IPS-15b (cell line): ENCODE results near the gene CLEC18A.
"Not testable (repeated sequence)": the region's sequence is repeated elsewhere in the genome, so short reads cannot be mapped to it uniquely, and the experiment has no call there.

Experiments used
- H3K27me3 ChIP-seq: one replicate; pipeline ENCODE4 v1.6.1; 2013; ENCODE audit warnings: low read length; ENCODE audit not compliant: control insufficient read depth, insufficient read depth
- H3K36me3 ChIP-seq: one replicate; pipeline ENCODE4 v1.6.1; 2013; ENCODE audit warnings: low read length; ENCODE audit not compliant: control insufficient read depth, insufficient read depth
- H3K4me1 ChIP-seq: one replicate; pipeline ENCODE4 v1.6.1; 2013; ENCODE audit warnings: mild to moderate bottlenecking, low read length; ENCODE audit not compliant: control insufficient read depth, insufficient read depth
- H3K4me3 ChIP-seq: one replicate; pipeline ENCODE4 v1.5.1; 2013; ENCODE audit warnings: low read depth, low read length
- H3K9ac ChIP-seq: one replicate; pipeline ENCODE4 v1.6.1; 2013; ENCODE audit warnings: low read depth, mild to moderate bottlenecking, low read length
- H3K9me3 ChIP-seq: one replicate; pipeline ENCODE4 v1.6.1; 2013; ENCODE audit warnings: mild to moderate bottlenecking, low read length; ENCODE audit not compliant: control insufficient read depth, insufficient read depth

CLEC18A gene

DNA sequence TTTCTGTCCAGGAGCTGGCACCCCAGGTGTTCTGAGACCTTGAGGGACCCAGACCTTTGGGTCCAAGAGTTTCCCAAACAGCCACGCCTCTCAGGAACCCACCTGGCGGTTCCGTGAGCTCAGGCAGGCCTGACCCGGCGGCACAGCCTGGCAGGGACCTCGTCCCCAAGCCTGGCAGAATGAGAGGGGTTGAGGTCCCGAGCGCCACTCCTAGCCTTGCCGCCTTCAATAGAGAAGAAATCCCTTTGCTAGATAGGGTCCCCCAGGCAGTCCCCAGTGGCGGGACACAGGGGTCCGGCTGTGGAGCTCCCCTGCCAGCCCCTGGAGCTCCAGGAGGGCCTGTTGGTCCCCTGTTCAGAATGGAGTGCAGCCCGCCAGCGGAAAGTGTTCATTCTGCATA, 10.5 kb upstream of the CLEC18A start:
- Histone ChIP-seq H3K9me3 (no peaks in the 10 kb centered on the region), H3K36me3 (peaks cover 20% of the 10 kb centered on the region)

DNA sequence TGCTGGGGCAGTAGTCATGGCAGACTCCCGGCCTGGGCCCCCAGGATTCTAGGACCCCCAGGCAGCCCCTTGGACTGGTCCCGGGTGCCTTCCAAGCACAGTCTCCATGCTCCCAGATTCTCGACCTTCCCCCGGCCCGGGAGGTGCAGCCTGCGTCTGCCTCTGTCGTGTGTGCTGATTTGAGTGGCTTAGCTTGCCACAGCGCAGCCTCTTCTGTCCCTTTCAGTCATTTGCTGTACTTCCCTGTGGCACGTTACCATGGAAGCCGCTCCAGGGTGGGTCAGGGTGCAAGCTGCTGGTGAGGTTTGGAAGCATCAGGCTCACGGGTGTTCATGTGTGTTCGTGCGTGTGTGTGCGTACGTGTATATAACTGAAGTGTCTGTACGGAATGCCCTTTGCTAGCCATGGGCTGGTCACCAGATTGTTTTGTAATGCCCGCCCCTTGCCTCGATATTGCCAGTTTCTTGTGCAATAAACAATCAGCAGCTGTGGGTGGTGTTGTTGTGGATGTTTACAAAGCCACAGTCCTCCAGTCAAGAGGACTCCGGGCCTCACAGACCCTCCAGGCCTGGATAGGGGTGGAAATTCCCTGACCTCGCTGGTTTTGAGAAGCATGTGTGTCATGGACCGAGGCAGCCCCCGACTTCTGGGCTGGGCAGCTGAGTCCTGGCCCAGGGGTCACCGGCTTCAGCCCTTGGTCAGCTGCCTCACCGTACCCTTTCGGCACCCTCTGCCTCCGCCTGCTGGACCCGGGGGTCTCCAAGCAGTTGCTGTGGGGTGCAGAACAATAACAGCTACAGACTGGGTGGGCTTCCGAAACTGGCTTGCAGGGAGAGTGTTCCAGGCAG, 9.7 kb upstream of the CLEC18A start:
- H3K27me3 ChIP-seq = no peaks in the 10 kb centered on the region
- no peaks in the 10 kb centered on the region for H3K9me3 ChIP-seq
- H3K4me1 ChIP-seq = no peaks in the 10 kb centered on the region
- peaks cover 17% of the 10 kb centered on the region for H3K36me3 ChIP-seq
- no peak overlapping the region for H3K4me3 ChIP-seq
- H3K9ac ChIP-seq = no peak overlapping the region

More for the DNA sequence above, 10.5 kb upstream of the CLEC18A start:
- Histone ChIP-seq H3K4me3 (no peak overlapping the region), H3K4me1 (no peaks in the 10 kb centered on the region), H3K27me3 (no peaks in the 10 kb centered on the region), H3K9ac (no peak overlapping the region)

DNA sequence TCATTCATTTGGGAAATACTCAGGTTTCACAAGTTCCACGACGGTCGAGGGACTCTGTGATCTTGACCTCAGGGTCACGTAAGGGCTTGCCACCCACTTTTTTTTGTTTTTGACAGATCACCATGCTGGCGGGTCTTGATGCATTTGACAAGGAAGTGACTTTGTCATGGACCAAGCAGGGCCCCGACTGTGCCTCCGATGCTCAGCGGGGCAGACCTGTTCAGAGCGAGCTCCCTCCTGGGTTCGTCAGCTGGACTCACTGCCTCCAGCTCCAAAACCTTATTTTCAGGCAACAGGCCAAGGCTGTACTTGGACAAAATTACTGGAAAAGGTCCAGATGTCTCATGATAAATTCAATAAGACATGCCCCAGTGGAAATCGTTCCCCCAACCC, 9.0 kb upstream of the CLEC18A start:
- Histone ChIP-seq H3K4me1 (no peaks in the 10 kb centered on the region), H3K36me3 (peaks cover 13% of the 10 kb centered on the region), H3K4me3 (no peak overlapping the region), H3K9ac (no peak overlapping the region), H3K9me3 (no peaks in the 10 kb centered on the region), H3K27me3 (no peaks in the 10 kb centered on the region)

DNA sequence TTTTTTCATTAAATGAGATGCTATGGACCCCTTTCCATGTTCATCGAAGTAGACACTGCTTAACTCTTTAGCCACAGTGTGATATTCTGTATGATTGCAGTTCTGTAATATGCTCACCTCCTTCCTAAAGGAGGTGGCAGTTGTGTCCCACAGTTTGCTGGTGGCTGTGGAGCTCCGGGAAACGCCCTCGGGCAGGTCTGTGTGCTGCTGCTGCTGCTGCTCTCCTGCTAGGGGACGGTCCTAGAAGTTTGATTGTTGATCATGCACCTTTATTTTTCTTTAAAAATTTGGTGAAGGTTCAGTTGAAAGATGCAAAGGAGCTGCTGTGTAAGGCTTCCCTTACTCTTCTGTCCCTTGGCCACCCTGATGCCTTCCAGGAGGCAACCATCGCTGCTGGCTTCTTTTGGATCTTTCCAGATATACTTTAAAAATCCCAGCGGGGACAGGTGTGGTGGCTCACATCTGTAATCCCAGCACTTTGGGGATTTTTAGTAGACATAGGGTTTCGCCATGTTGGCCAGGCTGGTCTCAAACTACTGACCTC, 8.4 kb upstream of the CLEC18A start:
- Histone ChIP-seq H3K9me3 (no peaks in the 10 kb centered on the region), H3K4me3 (no peak overlapping the region), H3K9ac (no peak overlapping the region)

DNA sequence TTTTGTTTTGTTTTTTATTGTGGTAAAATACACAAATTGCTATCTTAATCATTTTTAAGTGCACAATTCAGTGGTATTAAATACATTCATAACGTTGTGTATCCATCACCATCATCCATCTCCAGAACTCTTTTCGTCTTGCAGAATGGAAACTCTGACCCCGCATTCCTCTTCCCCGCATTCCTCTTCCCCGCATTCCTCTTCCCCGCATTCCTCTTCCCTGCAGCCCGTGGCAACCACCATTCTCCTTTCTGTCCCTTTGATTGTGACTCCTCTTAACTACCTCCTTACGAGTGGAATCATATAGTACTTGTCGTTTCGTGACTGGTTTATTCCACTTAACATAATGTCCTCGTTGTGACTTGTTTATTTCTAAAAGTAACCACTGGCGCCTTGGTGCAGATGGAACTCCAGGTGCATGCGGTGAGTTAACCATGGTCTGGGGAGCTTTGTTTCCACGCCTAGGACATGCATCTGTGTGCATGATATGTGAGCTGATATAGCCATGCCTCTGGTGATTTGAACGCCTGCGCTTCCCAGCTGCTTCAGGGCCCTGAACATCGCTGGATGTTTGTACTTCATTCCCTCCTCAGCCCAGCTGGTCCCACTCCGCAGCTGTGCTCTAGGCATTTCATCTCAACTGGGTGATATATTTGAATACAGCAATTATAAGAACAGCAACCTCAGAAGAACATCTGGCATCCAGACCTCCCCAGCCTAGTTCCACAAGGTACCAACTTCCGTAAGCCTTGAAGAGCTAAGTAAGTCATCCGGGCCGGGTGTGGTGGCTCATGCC, 7.7 kb upstream of the CLEC18A start:
- H3K9ac ChIP-seq, H3K4me3 ChIP-seq, H3K9me3 ChIP-seq, H3K27me3 ChIP-seq, H3K36me3 ChIP-seq, H3K4me1 ChIP-seq: not testable (repeated sequence)

More for the DNA sequence above, 8.4 kb upstream of the CLEC18A start:
- H3K27me3 ChIP-seq = no peaks in the 10 kb centered on the region
- peaks cover 9% of the 10 kb centered on the region for H3K36me3 ChIP-seq
- no peaks in the 10 kb centered on the region for H3K4me1 ChIP-seq

DNA sequence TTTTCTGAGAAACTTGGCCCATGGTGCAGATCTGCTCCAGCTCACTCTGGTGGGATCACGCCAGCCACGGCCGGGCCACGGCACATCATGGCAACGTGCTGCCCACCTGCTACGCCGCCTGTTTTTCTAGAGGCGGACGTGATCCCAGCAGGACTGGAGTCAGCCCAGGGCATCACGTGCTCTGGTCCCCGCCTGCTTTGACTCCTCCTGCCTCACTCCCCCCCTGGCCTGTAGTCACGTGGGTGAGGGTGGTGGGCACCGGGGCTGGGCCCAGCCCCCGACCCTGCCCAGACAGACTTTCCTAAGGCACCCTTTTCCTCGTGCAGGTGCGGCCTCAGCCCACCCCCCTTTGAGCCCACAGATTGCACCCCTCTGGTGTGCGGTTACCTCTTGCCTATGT, 723 bp upstream of the CLEC18A start:
- not testable (repeated sequence) for H3K27me3 ChIP-seq, H3K36me3 ChIP-seq, H3K9me3 ChIP-seq, H3K4me3 ChIP-seq, H3K9ac ChIP-seq, H3K4me1 ChIP-seq

DNA sequence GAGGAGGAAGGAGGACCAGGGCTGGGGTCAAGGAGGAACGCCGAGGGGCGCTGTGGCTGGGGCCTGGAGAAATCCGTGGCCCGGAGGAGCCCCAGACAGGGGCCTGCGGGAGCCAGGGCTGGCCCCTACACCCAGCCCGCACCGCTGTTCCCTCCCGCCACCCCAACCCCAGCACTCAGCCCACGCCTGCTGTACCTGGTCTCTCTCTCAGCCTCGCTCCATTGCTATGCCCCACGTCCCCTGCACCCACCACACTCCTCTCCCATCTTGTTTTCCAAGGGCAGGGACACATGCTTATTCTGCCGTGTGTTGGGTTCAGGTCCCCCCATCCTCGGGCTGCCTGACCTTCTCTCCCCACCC, 518 bp downstream of the CLEC18A start:
- H3K36me3 ChIP-seq, H3K9me3 ChIP-seq, H3K9ac ChIP-seq, H3K4me3 ChIP-seq, H3K4me1 ChIP-seq, H3K27me3 ChIP-seq: not testable (repeated sequence)

DNA sequence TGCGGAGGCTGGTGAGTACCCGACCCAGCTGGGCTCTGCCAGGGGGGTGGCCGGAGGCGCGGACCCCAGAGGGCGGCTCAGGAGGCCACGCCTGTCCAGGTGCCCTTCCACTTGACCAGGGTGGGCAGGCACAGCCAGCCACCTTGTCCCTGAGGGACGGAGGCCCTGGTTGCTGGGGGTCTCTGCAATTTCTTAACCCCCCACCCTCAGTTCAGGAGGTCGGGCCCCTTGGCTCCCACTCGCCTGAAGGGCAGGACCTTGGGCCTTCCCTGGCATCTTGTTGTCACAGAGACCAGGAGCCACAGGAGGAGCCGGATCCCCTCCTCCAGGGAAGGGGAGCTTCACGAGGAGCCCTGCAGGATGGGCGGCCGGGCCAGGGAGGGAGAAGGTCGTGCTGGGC, 982 bp downstream of the CLEC18A start:
- H3K9ac ChIP-seq, H3K4me3 ChIP-seq, H3K9me3 ChIP-seq, H3K36me3 ChIP-seq, H3K4me1 ChIP-seq, H3K27me3 ChIP-seq: not testable (repeated sequence)

DNA sequence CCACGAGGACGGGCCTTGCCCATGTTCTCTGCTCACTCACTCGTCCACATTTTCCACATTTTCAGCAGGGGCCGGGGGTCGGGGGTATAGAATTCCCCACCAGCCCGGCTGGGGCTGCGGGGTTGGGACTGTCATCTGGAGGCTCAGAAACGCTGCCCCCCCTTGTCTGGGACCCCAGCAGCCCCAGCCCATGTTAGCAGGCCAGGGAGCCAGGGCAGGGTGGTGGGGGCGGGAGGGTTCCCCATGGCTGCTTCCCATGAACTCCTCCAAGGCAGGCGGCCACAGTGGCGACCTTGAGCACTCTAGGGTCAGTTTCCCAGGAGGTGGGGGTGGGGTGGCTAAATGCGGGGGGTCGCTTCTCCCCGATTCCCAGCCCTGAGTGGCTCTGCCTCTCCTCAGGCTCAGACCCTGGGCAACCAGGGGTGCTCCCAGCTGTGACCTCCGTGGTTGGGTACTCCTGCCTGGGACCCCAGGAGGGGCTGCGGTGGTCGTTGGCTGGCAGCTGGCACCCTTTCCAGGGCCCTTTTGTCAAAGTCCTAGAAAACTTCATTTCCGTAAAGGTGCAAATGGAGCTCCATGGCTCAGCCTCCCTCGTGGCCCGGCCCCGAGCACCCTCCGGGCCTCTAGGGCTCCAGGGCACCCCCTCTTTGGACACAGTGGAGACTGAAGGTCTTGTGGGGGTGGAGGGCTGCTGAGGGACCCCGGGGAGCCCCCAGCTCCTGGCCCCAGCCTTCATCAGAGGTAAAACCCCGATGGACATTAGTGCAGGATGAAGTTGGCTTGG, 1.6 kb downstream of the CLEC18A start:
- H3K9me3 ChIP-seq, H3K36me3 ChIP-seq, H3K4me1 ChIP-seq, H3K27me3 ChIP-seq, H3K4me3 ChIP-seq, H3K9ac ChIP-seq: not testable (repeated sequence)

DNA sequence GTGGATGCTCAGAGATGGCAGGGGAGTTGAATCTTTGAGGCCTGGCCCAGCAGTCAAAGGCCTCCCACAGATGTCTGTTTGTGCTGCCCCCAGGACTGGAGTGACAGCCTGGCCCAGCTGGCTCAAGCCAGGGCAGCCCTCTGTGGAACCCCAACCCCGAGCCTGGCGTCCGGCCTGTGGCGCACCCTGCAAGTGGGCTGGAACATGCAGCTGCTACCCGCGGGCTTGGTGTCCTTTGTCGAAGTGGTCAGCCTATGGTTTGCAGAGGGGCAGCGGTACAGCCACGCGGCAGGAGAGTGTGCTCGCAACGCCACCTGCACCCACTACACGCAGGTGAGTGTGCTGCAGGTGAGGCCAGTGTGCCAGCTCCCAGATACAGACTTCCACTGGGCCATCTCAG, 3.1 kb downstream of the CLEC18A start:
- H3K9me3 ChIP-seq, H3K27me3 ChIP-seq, H3K36me3 ChIP-seq, H3K4me1 ChIP-seq, H3K4me3 ChIP-seq, H3K9ac ChIP-seq: not testable (repeated sequence)

DNA sequence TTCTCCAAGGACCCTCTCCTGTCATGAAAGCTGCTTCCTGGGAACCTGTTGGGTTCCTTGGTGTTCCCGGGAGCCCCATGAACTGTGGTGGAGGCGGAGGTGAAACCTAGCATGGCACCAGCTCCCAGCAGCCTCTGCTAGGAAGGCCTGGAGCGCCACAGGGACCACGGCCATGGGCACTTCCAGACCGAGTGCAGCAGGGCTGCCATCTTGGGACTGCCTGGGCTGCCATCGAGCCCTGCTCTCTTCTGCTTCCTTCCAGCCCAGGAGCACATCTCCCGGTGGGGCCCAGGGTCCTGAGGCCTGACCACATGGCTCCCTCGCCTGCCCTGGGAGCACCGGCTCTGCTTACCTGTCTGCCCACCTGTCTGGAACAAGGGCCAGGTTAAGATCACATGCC, 12.2 kb downstream of the CLEC18A start:
- H3K4me1 ChIP-seq, H3K4me3 ChIP-seq, H3K27me3 ChIP-seq, H3K9ac ChIP-seq, H3K9me3 ChIP-seq, H3K36me3 ChIP-seq: not testable (repeated sequence)
